ENCODE results near the gene C11orf16.
"Not testable (repeated sequence)": the region's sequence is repeated elsewhere in the genome, so short reads cannot be mapped to it uniquely, and the experiment has no call there.

Gene C11orf16

GRCh38 chr11:8948886-8949285 lies 16.1 kb upstream of the C11orf16 start:
- TF ChIP-seq ZFX (IDR thresholded peaks at IDR 0.05; ENCODE audit: borderline replicate concordance) (no peak), CTCF (IDR thresholded peaks at IDR 0.05) (no peak)
- H3K27ac ChIP-seq, result no peak overlapping the region

GRCh38 chr11:8947230-8947943 lies 14.6 kb upstream of the C11orf16 start:
- no peak for TF ChIP-seq ZFX (IDR thresholded peaks at IDR 0.05; ENCODE audit: borderline replicate concordance)
- TF ChIP-seq CTCF (IDR thresholded peaks at IDR 0.05), result no peak
- no peak overlapping the region for H3K27ac ChIP-seq

GRCh38 chr11:8942518-8943066 lies 9.8 kb upstream of the C11orf16 start, which contains the start of gene ASCL3:
Gene ASCL3, minus strand, starts transcription at chr11:8943016. Its CDS starts 4,855 bp downstream, at chr11:8938161.
- no peak for TF ChIP-seq CTCF (IDR thresholded peaks at IDR 0.05)
- no peak for TF ChIP-seq ZFX (IDR thresholded peaks at IDR 0.05; ENCODE audit: borderline replicate concordance)
- no peak within 1 kb of the TSS for H3K27ac ChIP-seq

GRCh38 chr11:8941341-8942103 lies 8.8 kb upstream of the C11orf16 start:
- H3K27ac ChIP-seq, result no peak overlapping the region
- TF ChIP-seq CTCF (IDR thresholded peaks at IDR 0.05) (no peak), ZFX (IDR thresholded peaks at IDR 0.05; ENCODE audit: borderline replicate concordance) (no peak)

GRCh38 chr11:8937659-8938058 lies 4.9 kb upstream of the C11orf16 start:
- no peak overlapping the region for H3K27ac ChIP-seq
- no peak for TF ChIP-seq ZFX (IDR thresholded peaks at IDR 0.05; ENCODE audit: borderline replicate concordance)
- TF ChIP-seq CTCF (IDR thresholded peaks at IDR 0.05), result no peak

GRCh38 chr11:8937159-8937558 lies 4.4 kb upstream of the C11orf16 start:
- H3K27ac ChIP-seq, result no peak overlapping the region
- no peak for TF ChIP-seq ZFX (IDR thresholded peaks at IDR 0.05; ENCODE audit: borderline replicate concordance)
- TF ChIP-seq CTCF (IDR thresholded peaks at IDR 0.05), result no peak

GRCh38 chr11:8935789-8936188 lies 3.0 kb upstream of the C11orf16 start:
- H3K27ac ChIP-seq, result not testable (repeated sequence)

All from 22Rv1 (cell line).